Activated CD8-positive, alpha-beta memory T cell treated with anti-CD3 and anti-CD28 coated beads for 4 hours (primary cell): ENCODE measurements around the gene C19orf12.
"Not testable (repeated sequence)": the region's sequence is repeated elsewhere in the genome, so short reads cannot be mapped to it uniquely, and the experiment has no call there.

Experiments used
- DNase-seq, 2 donors: peaks; one replicate each; pipeline ENCODE4 v3.0.0-alpha.2; 2020; ENCODE audit warnings: low read depth in 2 of 2

Gene C19orf12

GRCh38 chr19:29677001-29677817, 37.9 kb downstream of the C19orf12 start:
- no peak for DNase-seq

- DNase-seq = no peak
Measured at GRCh38 chr19:29676586-29676985, 38.5 kb downstream of the C19orf12 start.

GRCh38 chr19:29675650-29676186, 39.3 kb downstream of the C19orf12 start:
- DNase-seq = no peak

GRCh38 chr19:29675120-29675649, 39.9 kb downstream of the C19orf12 start:
- DNase-seq = no peak

GRCh38 chr19:29674374-29675119, 40.5 kb downstream of the C19orf12 start:
- no peak for DNase-seq

GRCh38 chr19:29673451-29674371, 41.4 kb downstream of the C19orf12 start:
- DNase-seq = no peak

- DNase-seq = peak; percentile 79 to 86
Measured at GRCh38 chr19:29672933-29673336, 42.1 kb downstream of the C19orf12 start.

GRCh38 chr19:29672319-29672932, 42.6 kb downstream of the C19orf12 start:
- DNase-seq = no peak

GRCh38 chr19:29671393-29672160, 43.5 kb downstream of the C19orf12 start:
- DNase-seq = peak; percentile 72 to 85

GRCh38 chr19:29671026-29671392, 44.1 kb downstream of the C19orf12 start:
- not testable (repeated sequence) for DNase-seq

- no peak for DNase-seq
Measured at GRCh38 chr19:29670255-29670654, 44.8 kb downstream of the C19orf12 start.

GRCh38 chr19:29668746-29669609, 46.1 kb downstream of the C19orf12 start:
- no peak for DNase-seq

- no peak for DNase-seq
Measured at GRCh38 chr19:29667901-29668341, 47.1 kb downstream of the C19orf12 start.

GRCh38 chr19:29667387-29667783, 47.7 kb downstream of the C19orf12 start:
- DNase-seq = no peak

GRCh38 chr19:29666578-29667386, 48.3 kb downstream of the C19orf12 start:
- no peak for DNase-seq

GRCh38 chr19:29665826-29666577, 49.1 kb downstream of the C19orf12 start:
- no peak for DNase-seq

- DNase-seq = peak; percentile 63
Measured at GRCh38 chr19:29665215-29665825, 49.7 kb downstream of the C19orf12 start, which contains the start of gene PLEKHF1. TSS of gene PLEKHF1 (plus strand) at chr19:29665461. CDS start at chr19:29673840, 8,379 bp downstream.
